ENCODE data around the gene GADD45G.

GRCh38 chr9:89588271-89588879 is 16.4 kb upstream of the GADD45G start:
- TF ChIP-seq EZH2 (IDR thresholded peaks at IDR 0.05): no peak
- no peak for TF ChIP-seq FOXP2 (optimal IDR thresholded peaks at IDR 0.05; ENCODE audit: control extremely low read depth, extremely low read length, insufficient read depth)
